Coronary artery (tissue), 2 donors: ENCODE results near the gene FASTK.

Experiments
- DNase-seq: peaks from one replicate; pipeline ENCODE4 v3.0.0-alpha.2; 2017; ENCODE audit warnings: low spot score
- H3K27ac ChIP-seq, 2 donors: fragments of 200-600 bp; sonication (generic); one replicate each; pipeline ENCODE4 v1.5.1; 2016 to 2019
- H3K4me3 ChIP-seq: fragments of 200-600 bp; sonication (generic); 2 replicates; pipeline ENCODE4 v1.5.1; 2016; ENCODE audit warnings: mild to moderate bottlenecking, moderate library complexity
- TF ChIP-seq, protein P1 (sequence below): fragments of 200-600 bp; sonication (generic); IDR thresholded peaks from one replicate; pipeline ENCODE4 v1.5.1; 2019; ENCODE audit warnings: antibody characterized with exemption

FASTK gene

DNA sequence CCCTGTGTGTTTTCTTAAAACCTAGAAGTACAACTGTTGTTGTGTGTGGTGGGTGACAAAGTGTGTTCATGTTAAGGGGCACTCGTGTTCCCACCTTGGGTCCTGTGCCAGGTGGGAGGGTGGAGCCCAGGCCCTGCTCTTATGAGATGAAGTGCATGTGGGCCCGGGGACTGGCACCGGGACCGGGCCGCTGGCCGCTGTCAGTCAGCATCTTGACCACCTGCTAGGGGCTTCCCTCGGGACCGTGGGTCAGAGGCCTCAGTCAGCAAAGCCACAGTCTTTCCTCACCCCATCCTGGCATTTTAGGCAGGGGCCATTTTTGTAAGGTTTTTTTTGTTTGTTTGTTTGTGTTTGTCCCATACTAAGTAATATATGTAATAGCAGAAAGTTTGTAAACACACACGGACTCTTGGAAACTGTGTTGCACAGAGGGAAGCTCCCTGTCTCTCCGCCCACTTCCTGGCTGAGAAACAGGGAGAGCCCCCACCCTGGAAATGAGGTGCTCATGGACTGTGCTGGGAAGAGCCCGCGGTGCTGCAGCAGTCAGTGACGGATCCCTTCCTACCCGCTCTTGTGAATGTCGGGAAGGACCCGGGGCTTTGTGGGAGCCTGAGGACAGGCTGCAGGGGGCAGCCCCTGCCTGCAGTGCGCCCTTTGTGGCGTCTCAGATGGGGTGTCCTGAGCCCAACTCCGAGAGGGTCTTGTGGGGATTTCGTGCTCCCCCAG, 19.0 kb upstream of the FASTK start:
- Histone ChIP-seq H3K27ac (no peak overlapping the region), H3K4me3 (no peak overlapping the region)
- TF ChIP-seq, protein P1, sequence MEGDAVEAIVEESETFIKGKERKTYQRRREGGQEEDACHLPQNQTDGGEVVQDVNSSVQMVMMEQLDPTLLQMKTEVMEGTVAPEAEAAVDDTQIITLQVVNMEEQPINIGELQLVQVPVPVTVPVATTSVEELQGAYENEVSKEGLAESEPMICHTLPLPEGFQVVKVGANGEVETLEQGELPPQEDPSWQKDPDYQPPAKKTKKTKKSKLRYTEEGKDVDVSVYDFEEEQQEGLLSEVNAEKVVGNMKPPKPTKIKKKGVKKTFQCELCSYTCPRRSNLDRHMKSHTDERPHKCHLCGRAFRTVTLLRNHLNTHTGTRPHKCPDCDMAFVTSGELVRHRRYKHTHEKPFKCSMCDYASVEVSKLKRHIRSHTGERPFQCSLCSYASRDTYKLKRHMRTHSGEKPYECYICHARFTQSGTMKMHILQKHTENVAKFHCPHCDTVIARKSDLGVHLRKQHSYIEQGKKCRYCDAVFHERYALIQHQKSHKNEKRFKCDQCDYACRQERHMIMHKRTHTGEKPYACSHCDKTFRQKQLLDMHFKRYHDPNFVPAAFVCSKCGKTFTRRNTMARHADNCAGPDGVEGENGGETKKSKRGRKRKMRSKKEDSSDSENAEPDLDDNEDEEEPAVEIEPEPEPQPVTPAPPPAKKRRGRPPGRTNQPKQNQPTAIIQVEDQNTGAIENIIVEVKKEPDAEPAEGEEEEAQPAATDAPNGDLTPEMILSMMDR = no peak
- no peak for DNase-seq

DNA sequence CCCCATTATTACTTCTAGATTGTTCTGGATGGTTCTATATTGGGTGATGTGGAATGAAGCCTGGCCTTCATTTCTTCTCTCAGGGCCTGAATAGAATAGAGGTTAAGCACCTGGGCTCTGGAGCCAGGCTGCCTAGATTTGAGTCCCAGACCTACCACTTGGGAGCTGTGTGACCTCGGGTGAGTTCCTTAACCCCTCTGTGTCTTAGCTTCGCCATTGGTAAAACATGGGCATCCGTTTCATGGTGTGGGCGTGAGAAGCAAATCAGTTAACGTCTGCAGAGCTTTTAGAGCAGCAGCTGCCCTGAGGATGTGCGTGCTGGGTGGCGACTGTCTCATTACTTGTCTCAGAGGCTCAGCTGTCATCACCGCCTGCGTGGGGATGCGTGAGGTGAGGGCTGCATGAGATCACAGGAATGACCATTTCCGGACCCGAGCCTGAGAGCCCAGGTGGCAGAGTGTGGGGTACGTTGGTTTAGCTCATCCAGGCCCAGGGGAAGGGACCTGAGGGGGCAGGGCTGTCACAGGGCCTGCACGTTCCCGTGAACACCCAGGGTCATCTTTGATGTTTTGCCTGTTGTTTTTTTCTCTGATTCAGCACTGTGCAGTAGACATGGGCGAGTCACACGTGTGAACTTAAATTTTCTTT, 15.3 kb upstream of the FASTK start:
- no peak overlapping the region for H3K27ac ChIP-seq
- TF ChIP-seq, protein P1 = no peak
- no peak for DNase-seq
- no peak overlapping the region for H3K4me3 ChIP-seq

DNA sequence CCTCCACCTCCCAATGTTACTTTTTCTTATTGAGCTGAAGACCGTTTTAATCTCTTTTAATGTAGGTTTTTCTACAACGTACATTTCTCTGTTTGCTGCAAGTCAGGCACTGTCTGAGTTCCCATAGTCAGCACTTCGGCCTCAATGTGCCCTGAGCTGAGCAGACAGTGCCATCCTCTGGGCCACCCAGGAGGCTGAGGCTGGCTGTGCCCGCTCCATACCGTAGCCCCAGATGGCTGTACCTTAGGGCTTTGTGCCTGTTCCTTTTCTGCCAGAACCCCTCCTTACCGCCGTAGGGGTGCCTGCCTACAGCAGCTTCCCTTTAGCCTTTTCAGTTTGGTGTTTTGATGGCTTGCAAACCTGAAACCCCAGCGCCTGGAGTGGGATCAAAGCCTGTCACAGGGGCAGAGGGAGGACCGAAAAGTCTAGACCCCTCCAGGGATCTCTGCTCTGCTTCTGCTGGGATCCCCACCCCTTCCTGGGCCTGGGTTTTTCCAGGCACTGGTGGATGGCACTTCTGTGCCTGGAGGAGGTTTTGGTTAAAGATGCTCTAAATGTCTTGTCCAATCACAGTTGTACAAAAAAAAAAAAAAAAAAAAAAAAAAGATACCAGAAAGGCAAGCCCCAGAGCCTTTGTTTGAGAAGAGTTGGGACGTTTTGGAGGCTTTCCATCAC, 14.7 kb upstream of the FASTK start:
- no peak for DNase-seq
- no peak overlapping the region for H3K4me3 ChIP-seq
- no peak overlapping the region for H3K27ac ChIP-seq
- TF ChIP-seq, protein P1 = no peak

DNA sequence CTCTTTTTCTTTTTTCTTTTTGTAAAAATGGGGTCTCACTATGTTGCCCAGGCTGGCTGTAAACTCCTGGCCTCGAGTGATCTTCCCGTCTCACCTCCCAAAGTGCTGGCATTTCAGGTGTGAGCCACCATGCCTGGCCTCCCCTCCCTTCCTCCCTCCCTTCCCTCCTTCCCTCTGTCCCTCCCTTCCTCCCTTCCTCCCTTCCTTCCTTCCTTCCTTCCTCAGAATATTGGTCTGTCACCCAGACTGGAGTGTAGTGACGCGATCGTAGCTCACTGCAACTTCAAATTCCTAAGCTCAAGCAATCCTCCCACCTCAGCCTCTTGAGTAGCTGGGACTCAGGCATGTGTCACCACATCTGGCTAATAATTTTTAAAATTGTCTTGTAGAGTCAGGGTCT, 14.1 kb upstream of the FASTK start:
- Histone ChIP-seq H3K4me3 (no peak overlapping the region), H3K27ac (no peak overlapping the region)
- TF ChIP-seq, protein P1 = no peak
- DNase-seq = no peak

DNA sequence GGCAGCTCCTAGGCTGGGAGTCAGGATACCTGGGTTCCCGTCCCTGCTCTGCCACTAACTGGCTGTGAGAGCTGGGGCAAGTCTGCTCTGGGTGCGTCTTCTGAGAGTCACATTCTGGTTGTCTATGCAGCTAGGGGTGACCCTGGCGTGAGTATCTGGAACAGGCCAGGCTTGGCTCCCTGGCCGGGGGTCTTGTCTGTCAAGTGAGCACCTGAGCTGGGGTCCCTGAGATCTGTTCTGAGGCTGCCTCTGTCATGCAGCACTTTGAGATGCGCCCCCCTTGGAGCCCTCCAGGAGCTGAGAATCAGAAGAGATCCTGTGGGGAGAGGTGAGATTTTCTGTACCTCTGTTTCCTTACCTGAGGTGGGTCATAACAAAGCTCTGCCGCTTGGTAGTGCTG, 13.1 kb upstream of the FASTK start:
- Histone ChIP-seq H3K4me3 (no peak overlapping the region), H3K27ac (no peak overlapping the region)
- no peak for DNase-seq
- TF ChIP-seq, protein P1 = no peak

DNA sequence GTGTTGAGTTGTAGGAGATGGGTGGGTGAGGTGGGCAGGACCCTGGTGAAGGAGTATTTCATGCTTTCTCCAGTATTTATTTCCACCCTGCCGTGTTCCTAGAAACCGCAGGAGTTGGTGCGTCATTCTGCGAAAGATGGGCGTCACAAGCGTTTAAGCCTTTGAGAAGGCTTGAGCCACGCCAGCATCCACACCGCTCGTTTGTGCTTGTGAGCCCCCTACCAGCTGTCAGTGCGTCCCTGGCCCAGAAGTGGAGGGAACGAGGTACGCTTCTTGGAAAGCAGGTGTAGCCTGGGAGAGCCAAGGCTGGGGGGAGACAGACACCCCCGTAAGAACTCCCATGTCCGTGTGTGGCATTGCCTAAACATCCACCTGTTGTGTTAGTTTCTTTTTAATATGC, 11.4 kb upstream of the FASTK start:
- Histone ChIP-seq H3K27ac (no peak overlapping the region), H3K4me3 (no peak overlapping the region)
- TF ChIP-seq, protein P1 = no peak
- no peak for DNase-seq
